ENCODE data around the gene MSH4.

MSH4 gene

GRCh38 chr1:75787524-75787923 is 9.2 kb upstream of the MSH4 start:
- Histone ChIP-seq H3K9ac (ENCODE audit: low read depth, low read length, poor library complexity, severe bottlenecking) (peak overlapping the region; percentile 95), H4K20me1 (ENCODE audit: insufficient read depth, low read length, poor library complexity, severe bottlenecking) (peaks cover 63% of the 10 kb centered on the region), H3K4me1 (ENCODE audit: insufficient read depth, low read length, poor library complexity, severe bottlenecking) (peaks cover 55% of the 10 kb centered on the region), H3K4me3 (ENCODE audit: low read length, poor library complexity, severe bottlenecking) (peak overlapping the region; percentile 98), H3K36me3 (ENCODE audit: insufficient read depth, low read length) (peaks cover 26% of the 10 kb centered on the region), H2AFZ (ENCODE audit: low read length) (no peak overlapping the region), H3K27me3 (ENCODE audit: insufficient read depth, low read length, poor library complexity, severe bottlenecking) (no peaks in the 10 kb centered on the region), H3K9me2 (replicated peaks; ENCODE audit: low read depth, low read length) (no peaks in the 10 kb centered on the region), H3F3A (ENCODE audit: low read depth) (no peaks in the 10 kb centered on the region), H3K79me2 (ENCODE audit: insufficient read depth, low read length) (peaks cover 65% of the 10 kb centered on the region), H3K4me2 (ENCODE audit: low read depth, low read length, poor library complexity, severe bottlenecking) (peak overlapping the region; percentile 89), H3K9me3 (ENCODE audit: insufficient read depth, low read depth, low read length) (no peaks in the 10 kb centered on the region)
- TF ChIP-seq CTCF (conservative IDR thresholded peaks at IDR 0.05; ENCODE audit: low read length): no peak
- no peak for TF ChIP-seq EZH2phosphoT487 (IDR thresholded peaks at IDR 0.05; ENCODE audit: borderline replicate concordance)

- H3K9me3 ChIP-seq (ENCODE audit: insufficient read depth, low read depth, low read length): no peaks in the 10 kb centered on the region
- TF ChIP-seq CTCF (conservative IDR thresholded peaks at IDR 0.05; ENCODE audit: low read length) (no peak), EZH2phosphoT487 (IDR thresholded peaks at IDR 0.05; ENCODE audit: borderline replicate concordance) (no peak)
- peaks cover 88% of the 10 kb centered on the region for H4K20me1 ChIP-seq (ENCODE audit: insufficient read depth, low read length, poor library complexity, severe bottlenecking)
- H3K79me2 ChIP-seq (ENCODE audit: insufficient read depth, low read length): peaks cover 82% of the 10 kb centered on the region
- H3K4me1 ChIP-seq (ENCODE audit: insufficient read depth, low read length, poor library complexity, severe bottlenecking): peaks cover 72% of the 10 kb centered on the region
- peaks cover 47% of the 10 kb centered on the region for H3K36me3 ChIP-seq (ENCODE audit: insufficient read depth, low read length)
- no peaks in the 10 kb centered on the region for H3K27me3 ChIP-seq (ENCODE audit: insufficient read depth, low read length, poor library complexity, severe bottlenecking)
- H3K4me3 ChIP-seq (ENCODE audit: low read length, poor library complexity, severe bottlenecking): peak overlapping the region; percentile 98
- peak overlapping the region; percentile 89 for H3K4me2 ChIP-seq (ENCODE audit: low read depth, low read length, poor library complexity, severe bottlenecking)
- no peaks in the 10 kb centered on the region for H3K9me2 ChIP-seq (replicated peaks; ENCODE audit: low read depth, low read length)
- H3F3A ChIP-seq (ENCODE audit: low read depth): no peaks in the 10 kb centered on the region
- peak overlapping the region; percentile 95 for H3K9ac ChIP-seq (ENCODE audit: low read depth, low read length, poor library complexity, severe bottlenecking)
- H2AFZ ChIP-seq (ENCODE audit: low read length): no peak overlapping the region
Observed at GRCh38 chr1:75789988-75790387, 6.7 kb upstream of the MSH4 start.

- Histone ChIP-seq H2AFZ (ENCODE audit: low read length) (no peak overlapping the region), H3K27me3 (ENCODE audit: insufficient read depth, low read length, poor library complexity, severe bottlenecking) (no peaks in the 10 kb centered on the region), H3K79me2 (ENCODE audit: insufficient read depth, low read length) (peaks cover 82% of the 10 kb centered on the region), H3K36me3 (ENCODE audit: insufficient read depth, low read length) (peaks cover 57% of the 10 kb centered on the region), H3K4me3 (ENCODE audit: low read length, poor library complexity, severe bottlenecking) (peak overlapping the region; percentile 98), H4K20me1 (ENCODE audit: insufficient read depth, low read length, poor library complexity, severe bottlenecking) (peaks cover 91% of the 10 kb centered on the region), H3K9me2 (replicated peaks; ENCODE audit: low read depth, low read length) (no peaks in the 10 kb centered on the region), H3K9ac (ENCODE audit: low read depth, low read length, poor library complexity, severe bottlenecking) (peak overlapping the region; percentile 95), H3K9me3 (ENCODE audit: insufficient read depth, low read depth, low read length) (no peaks in the 10 kb centered on the region), H3K4me2 (ENCODE audit: low read depth, low read length, poor library complexity, severe bottlenecking) (peak overlapping the region; percentile 89), H3K4me1 (ENCODE audit: insufficient read depth, low read length, poor library complexity, severe bottlenecking) (peaks cover 65% of the 10 kb centered on the region), H3F3A (ENCODE audit: low read depth) (no peaks in the 10 kb centered on the region)
- no peak for TF ChIP-seq CTCF (conservative IDR thresholded peaks at IDR 0.05; ENCODE audit: low read length)
- TF ChIP-seq EZH2phosphoT487 (IDR thresholded peaks at IDR 0.05; ENCODE audit: borderline replicate concordance): no peak
Observed at GRCh38 chr1:75791022-75791421, 5.7 kb upstream of the MSH4 start.

Data from Loucy (cell line).